GM12874 (cell line): Measurements from ENCODE around the gene WDHD1.

Source experiments
- TF ChIP-seq, protein P1 (sequence below): IDR thresholded peaks from 2 replicates; pipeline ENCODE4 v1.5.1; 2011; ENCODE audit warnings: low read depth, mild to moderate bottlenecking, control low read depth, low read length, moderate library complexity; ENCODE audit not compliant: insufficient read depth

WDHD1 gene

DNA sequence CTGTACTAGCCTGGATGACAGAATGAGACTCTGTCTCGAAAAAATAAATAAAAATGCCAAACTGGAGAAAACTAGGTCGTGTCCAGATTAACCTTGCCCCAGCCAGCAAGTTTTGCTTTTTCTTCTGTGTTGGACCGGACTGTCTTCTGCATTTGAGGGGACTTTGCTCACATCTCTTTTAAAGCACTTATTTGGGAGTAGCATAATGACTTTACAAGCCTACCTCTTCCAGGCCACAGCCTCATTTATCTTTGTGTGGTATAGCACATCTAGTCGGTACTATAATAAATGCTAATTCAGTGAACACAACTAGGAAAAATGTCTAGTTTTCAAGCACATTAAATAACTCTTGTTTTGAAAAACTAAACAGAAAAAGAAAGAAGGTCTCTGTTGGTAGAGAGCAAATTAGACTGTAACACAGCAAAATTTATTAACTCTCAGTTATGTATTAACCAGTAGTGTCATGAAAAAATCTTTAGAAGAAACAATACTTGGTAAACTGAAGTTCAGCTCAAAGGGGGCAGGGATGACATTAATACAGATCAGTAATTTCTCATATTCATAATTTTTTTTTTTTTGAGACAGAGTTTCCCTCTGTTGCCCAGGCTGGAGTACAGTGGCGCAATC is 52.0 kb downstream of the WDHD1 start:
- TF ChIP-seq, protein P1, sequence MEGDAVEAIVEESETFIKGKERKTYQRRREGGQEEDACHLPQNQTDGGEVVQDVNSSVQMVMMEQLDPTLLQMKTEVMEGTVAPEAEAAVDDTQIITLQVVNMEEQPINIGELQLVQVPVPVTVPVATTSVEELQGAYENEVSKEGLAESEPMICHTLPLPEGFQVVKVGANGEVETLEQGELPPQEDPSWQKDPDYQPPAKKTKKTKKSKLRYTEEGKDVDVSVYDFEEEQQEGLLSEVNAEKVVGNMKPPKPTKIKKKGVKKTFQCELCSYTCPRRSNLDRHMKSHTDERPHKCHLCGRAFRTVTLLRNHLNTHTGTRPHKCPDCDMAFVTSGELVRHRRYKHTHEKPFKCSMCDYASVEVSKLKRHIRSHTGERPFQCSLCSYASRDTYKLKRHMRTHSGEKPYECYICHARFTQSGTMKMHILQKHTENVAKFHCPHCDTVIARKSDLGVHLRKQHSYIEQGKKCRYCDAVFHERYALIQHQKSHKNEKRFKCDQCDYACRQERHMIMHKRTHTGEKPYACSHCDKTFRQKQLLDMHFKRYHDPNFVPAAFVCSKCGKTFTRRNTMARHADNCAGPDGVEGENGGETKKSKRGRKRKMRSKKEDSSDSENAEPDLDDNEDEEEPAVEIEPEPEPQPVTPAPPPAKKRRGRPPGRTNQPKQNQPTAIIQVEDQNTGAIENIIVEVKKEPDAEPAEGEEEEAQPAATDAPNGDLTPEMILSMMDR = no peak

DNA sequence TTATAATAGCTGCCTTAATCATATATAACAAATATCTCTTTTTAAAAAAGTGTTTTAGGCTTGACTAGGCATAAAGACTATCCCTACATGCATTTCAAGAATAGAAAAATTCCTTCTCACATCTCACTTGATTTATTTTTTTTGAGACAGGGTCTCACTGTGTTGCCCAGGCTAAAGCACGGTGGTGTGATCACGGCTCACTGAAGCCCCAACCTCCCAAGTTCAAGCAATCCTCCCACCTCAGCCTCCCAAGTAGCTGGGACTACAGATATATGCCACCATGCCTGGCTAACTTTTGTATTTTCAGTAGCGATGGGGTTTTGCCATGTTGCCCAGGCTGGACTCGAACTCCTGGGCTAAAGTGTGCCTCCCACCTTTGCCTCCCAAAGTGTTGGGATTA is 59.4 kb downstream of the WDHD1 start:
- TF ChIP-seq, protein P1 = no peak

DNA sequence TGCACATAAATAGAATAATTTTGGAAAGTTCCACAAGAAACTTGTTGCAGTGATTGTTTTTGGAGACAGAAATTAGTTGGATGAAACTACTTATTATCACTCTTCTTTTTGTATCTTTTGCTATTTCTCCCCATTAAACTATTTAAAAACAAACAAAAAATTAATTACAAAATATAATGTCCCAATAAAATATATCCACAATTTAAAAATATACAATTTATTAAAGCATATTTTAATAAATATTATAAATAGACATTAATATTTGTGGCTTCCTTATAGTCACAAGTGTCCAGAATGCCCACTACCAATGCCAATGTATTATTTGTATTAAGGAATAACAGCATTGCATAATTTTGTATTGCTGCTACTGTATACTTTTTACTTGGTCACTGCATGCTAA is 71.8 kb downstream of the WDHD1 start:
- TF ChIP-seq, protein P1 = no peak

DNA sequence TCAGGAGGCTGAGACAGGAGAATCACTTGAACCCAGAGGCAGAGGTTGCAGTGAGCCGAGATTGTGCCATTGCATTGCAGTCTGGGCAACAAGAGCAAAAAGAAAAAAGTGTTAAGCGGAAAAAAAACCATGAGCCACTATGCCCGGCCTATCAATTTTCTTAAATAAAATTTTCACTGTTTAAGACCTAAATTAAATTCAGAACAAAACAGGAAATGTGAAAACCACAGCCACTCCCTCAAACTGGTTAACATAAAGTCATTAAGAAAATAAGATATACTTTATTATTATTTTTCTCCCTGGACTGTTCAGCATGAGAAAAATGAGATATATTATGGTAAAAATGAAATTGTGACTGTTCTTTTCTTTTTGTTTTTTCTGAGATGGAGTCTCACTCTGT is 79.7 kb downstream of the WDHD1 start:
- TF ChIP-seq, protein P1 = no peak

DNA sequence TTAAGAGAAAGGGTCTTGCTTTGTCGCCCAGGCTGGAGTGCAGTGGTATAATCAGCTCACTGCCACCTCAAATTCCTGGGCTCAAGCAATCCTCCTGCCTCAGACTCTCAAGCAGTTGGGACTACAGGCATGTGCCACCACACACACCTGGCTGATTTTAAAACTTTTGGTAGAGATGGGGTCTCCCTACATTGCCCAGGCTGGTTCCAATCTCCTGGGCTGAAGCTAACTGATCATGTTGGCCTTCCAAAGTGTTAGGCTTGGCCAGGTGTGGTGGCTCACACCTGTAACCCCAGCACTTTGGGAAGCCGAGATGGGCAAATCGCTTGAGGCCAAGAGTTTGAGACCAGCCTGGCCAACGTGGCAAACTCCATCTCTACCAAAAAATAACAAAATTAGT is 80.4 kb downstream of the WDHD1 start:
- TF ChIP-seq, protein P1 = no peak

DNA sequence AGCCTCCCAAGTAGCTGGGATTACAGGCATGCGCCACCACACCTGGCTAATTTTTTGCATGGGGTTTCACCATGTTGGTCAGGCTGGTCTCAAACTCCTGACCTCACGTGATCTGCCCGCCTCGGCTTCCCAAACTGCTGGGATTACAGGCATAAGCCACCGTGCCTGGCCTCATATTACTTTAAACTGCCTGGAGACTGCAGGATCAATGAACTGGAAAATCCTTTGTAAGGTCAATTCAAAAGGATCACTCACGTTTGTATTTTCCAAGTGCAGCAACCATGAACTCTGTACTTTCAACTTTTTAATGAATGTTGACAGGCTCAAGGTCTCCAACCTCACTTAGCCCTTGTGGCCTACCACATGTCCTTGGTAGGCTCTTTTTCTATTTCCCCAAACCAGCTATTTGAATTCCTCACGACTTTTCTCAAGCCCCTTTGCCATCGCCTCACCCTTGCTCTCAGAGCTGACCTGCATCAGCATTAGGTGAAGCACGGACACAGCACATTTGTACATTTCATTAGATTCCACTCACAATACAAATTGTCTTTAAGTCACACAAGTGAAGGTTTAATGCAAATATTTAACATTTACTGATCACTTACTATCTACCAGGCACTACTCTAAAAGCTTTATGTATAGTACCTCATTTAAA is 82.0 kb downstream of the WDHD1 start:
- TF ChIP-seq, protein P1 = no peak

DNA sequence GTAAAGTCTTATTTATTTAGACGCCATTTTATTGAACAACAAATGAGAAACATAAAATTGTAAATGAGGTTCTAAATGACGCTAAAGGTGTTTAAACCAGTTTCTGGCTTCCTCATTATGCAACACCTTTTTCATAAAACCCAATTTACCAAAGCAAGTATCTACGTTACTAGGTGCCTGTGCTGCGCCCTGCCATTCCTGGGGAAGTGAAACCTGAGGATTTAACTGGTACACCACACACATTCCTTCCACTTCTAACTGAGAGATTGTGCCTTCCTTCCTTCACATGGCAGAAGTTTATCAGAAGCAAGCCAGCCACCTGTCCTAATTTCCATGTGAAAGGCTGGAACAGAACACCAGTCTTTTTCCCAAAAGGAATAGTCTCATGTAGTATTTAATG is 84.0 kb downstream of the WDHD1 start:
- TF ChIP-seq, protein P1 = no peak
